Ramos (cell line): Measurements from ENCODE around the gene LCNL1.
"Not testable (repeated sequence)": the region's sequence is repeated elsewhere in the genome, so short reads cannot be mapped to it uniquely, and the experiment has no call there.

Source experiments
- in situ Hi-C: fragments of 300-500 bp; cut with MboI; formaldehyde crosslinking; loops from one replicate; pipeline ENCODE4 v1.14.3; 2022; ENCODE audit warnings: low sequenced_read_pairs; ENCODE audit not compliant: unreplicated experiment

Gene LCNL1

DNA sequence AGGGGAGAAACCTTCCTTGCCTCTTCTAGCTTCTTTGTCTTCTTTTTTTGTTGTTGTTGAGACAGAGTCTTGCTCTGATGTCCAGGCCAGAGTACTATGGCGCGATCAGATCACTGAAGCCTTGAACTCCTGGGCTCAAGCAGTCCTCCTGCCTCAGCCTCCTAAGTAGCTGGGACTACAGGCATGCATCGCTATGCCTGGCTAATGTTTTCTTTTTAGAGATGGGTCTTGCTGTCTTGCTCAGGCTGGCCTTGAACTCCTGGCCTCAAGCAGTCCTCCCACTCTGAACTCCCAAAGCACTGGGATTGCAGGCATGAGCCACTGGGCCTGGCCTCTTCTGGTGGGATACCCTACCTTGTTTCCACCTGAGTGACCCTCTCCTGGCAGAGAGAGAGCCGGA lies 6.1 kb downstream of the LCNL1 start:
- in situ Hi-C loops = no loop called here

DNA sequence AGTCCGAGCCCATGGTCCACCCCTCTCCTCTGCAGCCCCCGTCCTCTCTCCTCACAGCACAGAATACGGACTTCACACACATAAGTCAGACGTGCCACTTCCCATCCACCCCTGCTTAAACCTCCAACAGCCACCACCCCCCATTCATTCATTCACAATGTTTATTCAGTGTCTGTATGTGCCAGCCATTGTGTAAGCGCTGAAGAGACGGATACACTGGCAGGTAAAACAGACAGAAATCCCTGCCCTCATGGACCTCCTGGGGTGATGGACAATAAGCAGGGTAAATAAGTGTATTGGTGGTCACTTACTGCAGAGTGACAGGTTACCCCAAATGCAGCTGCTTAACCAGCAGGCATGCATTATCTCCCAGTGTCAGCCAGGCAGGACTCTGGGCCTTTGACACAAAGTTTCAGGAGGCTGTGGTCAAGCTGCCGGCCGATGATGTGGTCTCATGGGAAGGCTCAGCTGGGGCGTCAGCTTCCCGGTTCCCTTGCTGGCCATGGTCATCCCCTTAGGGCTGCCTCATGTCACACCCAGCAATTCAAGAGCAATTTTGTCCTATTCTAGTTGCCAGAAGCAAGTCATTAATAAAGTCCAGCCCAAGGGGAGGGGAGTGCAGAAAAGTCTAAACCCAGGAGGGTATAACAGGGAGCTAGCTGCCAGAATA lies 7.6 kb downstream of the LCNL1 start:
- in situ Hi-C loops = no loop called here

DNA sequence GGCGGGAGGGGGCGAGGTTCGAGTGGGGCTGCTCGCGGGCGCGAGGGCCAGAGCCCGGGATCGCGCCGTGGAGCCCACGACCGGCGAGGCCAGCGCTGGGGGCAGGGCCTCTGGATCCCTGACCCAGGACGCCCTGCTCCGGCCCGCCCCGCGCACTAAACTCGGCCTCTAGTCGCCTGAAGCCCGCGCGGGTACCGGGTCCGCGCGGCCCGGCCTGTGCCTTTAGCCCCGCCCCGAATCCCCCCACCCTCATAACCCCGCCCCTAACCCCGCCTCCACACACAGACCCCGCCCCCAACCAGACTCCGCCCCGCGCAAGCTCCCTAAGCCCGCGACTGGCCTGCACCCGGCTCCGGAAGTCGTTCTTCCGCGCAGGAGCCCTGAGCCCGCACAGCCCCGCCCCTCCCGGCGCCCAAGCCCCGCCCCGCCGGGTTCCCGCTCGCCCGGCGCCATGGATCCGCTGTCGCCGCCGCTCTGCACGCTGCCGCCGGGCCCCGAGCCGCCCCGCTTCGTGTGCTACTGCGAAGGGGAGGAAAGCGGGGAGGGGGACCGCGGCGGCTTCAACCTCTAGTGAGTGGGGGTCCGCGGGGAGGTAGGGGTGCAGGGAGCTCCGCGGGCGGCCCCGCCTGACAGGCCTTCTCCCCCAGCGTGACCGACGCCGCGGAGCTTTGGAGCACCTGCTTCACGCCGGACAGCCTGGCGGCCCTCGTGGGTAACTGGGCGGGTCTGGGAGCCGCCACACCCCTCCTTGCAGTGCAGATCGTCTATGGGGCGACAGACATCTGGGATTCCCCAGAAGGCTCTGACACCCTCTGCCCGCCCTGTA lies 9.4 kb downstream of the LCNL1 start, which contains the start of gene PAXX:
Gene PAXX (plus strand): TSS at position 430 of the 826 bp plus-strand sequence. CDS start 22 bp downstream, at position 452.
- in situ Hi-C loops = no loop called here

DNA sequence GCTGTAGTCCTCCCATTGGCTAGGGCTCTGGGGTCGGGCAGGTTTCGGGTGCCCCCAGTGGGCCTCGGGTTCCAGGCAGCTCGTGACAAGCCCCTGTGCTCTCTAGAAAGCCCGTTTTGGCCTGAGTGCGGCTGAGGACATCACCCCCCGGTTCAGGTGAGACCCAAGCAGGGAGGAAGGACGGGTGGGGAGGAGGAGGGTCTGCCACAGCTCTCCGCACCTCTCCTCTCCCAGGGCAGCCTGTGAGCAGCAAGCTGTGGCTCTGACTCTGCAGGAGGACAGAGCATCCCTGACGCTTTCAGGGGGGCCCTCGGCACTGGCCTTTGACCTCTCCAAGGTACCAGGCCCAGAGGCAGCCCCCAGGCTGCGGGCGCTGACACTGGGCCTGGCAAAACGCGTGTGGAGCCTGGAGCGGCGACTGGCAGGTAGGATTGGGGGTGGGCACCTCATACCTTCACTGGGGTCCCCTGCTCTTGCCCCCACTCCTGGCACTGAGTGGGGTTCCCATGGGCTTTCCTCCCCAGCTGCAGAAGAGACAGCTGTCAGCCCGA lies 10.1 kb downstream of the LCNL1 start:
- in situ Hi-C loops = no loop called here

DNA sequence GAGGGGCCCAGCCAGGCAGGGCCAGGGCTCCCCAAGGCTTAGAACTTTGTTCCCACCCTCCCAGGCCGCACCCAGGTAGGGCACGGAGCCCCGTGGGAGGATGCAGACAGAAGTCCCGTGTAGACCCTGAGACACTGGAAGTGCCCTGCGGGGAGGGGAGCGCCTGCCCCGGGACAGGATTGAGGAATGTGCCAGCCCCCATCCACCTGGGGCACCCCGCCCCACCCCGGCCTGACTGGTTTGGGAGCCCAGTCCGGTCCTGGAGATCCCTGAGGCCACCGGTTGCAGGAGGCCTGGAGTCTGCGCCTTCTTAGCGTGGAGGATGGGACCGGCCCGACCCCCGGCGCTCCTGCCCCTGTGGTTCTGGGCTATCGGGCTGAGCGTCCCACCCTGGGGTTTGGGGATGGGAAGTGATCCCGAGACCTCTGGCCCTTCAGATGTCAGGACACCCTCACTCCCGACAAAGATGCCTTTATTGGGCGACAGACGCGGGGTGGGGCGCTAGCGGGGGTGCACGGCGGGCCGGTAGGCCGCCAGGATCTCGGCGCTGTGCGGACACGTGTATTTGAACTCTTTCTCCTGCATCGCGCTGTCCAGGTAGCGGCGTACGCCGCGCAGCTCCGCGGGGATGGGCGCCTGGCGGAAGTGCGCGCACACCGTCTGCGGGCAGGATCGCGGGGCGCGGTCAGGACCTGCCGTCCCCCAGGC lies 11.5 kb downstream of the LCNL1 start:
- in situ Hi-C loops = no loop called here

DNA sequence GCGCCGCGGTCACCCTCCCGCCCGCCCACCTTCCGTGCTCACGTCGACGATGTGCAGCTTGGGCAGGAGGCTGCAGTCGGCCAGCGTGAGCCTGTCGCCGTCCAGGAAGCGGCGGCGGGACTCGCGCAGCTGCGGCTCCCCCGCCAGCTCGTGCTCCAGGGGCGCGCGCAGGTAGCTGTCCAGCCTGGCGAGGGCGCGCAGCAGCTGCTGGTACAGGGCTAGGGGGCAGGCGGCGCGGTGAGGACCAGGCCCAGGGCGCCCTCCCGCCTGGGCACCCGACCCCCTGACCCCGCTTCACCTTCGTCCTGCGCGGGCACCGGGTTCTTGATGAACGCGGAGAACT lies 12.1 kb downstream of the LCNL1 start:
- in situ Hi-C loops = no loop called here

DNA sequence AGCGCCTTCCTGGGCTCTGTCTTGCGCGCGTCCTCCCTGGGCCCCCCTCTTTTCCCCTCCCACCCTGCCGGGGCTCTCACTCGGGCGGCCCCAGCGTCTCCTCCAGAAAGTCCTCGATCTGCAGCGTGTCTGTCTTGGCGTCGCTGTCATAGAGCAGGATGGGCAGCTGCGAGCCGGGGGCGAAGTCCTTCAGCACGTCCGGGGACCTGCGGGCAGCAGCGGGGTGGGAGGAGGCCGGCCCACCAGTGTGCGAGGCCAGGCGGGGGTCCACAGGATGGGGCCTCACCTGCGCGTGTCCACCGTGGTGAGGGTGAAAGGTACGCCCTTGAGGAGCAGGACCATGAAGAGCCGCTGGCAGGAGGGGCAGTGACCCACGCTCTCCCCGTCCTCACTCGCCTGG lies 12.6 kb downstream of the LCNL1 start:
- in situ Hi-C loops = no loop called here

DNA sequence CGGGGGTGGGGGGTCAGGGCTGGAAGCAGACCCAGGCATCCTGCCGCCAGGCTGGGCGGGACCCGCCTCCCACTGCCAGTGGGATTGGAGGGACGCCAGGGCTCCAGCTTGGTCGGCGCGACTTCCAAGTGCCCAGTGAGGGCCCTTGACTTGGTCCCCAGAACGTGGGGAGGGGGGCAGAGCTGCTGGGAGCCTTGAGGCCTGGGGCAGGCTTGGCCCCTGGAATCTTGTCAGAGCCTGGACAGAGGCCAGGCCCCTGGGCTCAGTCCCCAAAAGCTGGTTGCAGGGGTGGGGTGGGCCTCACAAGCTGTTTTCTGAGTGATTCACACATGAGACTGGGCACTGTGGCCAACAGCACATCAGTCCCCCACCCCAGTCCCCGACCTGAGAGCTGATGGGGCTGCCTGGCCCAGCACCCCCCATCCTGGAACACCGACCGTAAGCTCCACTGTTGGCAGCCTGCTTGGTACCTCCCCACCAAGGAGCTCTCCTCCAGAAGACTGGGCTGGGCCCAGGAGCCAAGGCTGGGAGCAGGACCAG lies 13.0 kb downstream of the LCNL1 start:
- in situ Hi-C loops = no loop called here

DNA sequence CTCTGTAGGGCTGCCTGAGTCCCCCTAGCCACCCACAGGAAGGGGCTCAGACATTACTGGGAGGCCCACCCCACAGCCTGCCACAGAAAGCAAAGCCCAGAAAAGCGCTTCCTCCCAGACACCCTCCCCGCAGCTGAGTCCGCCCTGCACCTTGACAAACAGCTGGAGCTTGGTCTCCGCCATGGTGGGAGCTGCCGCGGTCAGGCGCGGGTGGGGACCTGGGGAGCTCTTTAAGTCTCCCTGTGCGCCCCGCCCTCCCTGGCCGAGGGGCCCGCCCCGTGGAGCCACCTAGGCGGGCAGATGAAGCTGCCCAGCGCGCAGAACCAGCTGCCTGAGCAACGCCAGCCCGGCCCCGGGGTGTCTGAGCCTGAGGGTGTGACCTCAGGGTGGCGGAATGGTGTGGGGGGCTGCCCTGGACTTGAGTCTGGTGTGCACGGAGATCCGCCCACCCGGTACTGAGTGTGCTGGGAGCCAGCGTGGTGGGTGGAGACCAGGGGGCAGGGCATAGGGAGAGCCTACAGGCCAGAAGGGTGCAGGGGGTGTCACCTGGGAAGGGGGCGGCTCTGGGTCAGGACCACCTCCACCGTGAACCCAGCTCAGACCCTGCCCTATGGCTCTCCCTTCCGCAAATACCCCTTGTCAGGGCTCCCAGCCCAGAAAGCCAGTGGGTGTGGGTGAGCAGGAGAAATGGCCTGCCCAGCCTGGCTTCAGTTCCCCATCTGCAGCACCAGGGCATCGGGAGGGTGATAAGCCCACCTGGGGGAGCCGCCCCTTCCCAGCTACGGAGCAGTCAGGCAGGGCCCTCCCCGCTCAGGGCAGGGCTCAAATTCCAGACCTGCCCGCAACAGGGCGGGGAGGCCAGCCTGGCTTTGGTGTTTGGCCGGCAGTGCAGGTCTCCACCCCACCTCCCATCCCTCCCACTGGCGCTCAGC lies 13.8 kb downstream of the LCNL1 start, which contains the start of gene CLIC3:
Gene CLIC3 (minus strand): TSS at position 208 of the 932 bp plus-strand sequence. CDS start 25 bp downstream, at position 183.
- in situ Hi-C loops = no loop called here

DNA sequence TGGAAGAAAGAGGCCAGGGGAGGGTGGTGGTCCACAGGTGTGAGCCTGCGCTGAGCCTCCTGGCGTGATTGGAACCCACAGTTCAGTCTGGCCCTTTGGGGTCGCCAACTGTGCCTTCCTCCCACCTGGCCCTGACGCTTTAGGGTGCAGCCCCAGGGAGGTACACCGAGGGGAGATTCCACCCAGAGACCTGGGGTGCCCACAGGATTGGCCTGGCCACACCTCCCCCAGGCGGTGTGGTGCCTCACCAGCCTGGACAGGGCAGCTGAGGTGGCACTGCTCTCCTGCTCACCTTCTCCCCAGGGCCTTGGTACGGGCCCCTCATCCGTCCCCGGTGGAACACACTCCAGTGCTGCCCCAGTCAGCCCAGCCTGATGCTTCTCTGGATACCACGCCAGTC lies 14.6 kb downstream of the LCNL1 start:
- in situ Hi-C loops = no loop called here

DNA sequence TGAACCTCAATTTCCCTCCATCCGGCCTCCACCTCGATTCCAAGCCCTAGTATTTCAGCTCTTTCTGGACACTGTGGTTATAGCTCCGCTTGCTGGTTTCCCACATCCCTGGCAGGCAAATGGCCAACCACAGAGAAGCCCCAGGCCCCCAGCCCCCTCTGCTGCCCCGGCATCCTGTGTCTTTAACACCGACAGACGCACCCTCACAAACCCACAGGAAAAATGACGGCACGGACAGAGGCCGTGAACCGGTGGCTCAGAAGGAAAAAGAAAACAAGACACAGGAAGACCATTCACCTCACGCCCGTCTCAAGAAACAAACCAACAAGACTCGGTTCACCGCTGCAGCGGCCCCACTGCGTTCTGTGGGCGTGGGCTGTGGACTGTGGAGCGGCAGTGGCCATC lies 15.0 kb downstream of the LCNL1 start:
- in situ Hi-C loops = no loop called here

DNA sequence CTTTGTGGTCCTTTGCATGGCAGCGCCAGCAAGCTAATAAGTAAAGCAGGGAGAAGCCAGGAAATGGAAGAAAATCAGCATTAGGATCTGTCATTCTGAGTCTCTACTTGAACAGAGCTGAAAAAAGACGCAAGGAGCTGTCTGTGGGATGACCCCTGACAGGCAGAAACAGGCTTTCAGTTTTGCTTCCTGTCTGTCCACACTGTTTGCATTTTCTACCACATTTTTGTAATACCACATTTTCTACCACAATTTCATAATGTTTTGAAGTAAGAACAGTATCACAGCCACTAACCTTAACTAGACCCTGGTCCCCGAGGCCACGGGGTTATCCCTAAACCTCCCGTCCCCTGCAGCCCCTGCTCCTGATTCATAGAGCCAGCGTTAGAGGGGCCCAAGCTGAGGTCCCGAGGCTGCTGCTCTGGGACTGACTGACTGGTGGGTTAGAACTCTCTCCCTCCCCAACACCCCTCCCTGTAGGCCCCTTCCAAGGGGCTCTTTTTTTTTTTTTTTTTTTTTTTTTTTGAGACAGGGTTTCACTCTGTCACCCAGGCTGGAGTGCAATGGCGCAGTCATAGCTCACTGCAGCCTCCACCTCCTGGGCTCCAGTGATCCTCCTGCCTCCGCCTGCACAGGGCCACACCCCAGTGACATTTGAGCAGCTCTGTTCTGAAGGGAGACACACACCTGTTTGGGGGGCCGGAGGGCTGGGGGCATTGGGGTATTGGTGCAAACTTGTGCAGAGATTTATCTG lies 17.6 kb downstream of the LCNL1 start:
- in situ Hi-C loops = no loop called here

DNA sequence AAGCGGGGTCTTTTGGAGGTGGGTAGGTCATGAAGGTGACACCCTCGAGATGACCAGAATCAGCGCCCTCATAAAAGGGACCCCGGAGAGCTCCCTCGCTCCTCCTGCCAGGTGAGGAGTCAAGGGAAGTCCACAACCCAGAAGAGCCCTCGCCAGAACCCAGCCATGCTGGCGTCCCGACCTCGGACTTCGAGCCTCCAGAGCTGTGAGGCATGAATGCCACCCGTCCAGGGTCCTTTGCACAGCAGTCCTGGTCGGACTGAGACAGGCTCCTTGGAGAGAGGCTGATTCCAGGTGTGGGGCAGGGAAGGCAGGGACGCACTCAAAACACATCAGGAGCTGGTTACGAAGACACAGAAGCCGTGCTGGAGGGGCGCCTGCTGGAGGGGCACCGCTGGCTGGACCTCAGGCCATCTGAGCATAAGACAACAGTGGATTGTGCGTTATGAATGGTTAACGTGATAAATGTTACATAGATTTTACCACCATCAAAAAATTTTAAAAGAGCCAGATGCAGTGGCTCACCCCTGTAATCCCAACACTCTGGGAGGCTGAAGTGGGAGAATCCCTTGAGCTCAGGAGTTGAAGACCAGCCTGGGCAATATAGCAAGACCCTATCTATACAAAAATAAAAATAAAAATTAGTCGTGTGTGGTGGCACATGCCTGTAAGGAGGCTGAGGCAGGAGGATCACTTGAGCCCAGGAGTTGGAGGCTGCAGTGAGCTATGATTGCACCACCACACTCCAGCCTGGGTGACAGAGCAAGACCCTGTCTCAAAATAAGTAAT lies 19.3 kb downstream of the LCNL1 start:
- in situ Hi-C loops = no loop called here

DNA sequence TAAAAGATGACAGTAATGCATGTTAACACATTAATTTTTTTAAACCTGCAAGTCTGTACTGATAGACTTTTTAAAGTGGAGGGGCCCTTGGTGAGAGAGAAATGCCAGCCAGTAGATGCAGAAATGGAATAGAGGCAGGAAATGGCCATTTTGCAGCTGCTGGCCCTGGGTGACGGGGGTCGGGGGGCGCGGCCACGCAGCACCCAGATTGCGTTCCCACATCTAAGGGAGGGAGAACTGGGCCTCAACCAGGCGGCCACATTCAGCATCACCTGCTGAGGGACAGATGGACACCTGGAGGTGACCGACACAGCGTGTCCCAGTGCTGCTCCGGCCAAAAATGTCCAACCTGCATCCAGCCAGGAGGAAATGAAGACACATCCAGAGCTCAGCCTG lies 19.9 kb downstream of the LCNL1 start:
- in situ Hi-C loops = no loop called here

DNA sequence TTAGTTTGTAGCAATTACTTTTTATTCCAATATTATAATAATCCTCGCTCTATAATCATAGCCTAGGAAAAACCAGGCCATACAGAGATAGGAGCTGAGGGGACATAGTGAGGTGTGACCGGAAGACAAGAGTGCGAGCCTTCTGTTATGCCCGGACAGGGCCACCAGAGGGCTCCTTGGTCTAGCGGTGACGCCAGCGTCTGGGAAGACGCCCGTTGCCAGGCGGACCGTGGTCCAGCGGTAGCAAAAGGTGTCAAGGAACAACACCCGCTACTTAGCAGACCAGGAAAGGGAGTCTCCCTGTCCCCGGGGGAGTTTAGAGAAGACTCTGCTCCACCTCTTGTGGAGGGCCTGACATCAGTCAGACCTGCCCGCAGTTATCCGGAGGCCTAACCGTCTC lies 21.5 kb downstream of the LCNL1 start:
- in situ Hi-C loops = not testable (repeated sequence)

DNA sequence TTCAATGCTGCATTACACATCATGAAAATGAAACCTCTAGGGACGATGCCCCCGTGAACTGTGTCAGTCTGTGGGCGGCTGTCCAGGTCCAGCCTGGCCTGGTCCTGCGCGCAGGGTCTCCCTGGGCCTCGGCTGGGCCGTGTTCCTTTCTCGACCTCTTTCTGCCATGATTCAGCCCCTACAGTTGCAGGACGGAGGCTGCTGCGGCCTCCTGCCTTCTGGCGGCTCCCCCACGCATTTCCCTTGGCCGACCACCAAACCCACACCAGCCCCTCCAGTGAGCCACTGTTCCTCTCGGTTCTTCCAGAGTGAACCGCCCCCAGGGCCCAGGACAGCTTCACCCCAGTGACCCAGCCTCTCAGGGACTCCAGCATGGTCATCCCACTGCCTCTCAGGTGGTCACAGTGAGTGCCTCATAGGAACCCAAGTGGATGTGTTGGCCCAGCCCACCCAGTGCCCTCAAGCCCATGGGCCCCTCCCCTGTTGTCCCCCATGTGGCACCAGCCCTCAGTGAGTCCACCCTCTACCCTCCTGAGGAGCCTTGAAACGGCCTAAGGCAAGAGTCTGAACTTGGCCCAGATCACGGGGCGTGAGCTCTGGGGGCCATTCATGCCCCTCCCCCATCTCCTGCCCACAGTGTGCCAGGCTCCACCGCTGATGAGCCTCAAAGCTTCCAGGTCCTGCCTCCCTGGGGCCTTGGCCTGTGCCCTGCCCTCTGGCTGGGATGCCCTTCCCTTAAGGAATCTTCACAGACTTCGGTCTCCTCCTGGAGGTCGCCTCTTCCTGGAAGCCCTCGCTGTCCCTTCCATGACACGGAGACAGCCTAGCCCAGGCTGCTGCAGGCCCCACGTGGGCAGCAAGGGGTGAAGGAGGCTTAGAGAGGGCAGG lies 23.6 kb downstream of the LCNL1 start:
- in situ Hi-C loops = no loop called here
